Omental fat pad (tissue), 4 donors: ENCODE data around the gene MRTFB. TPM values are rescaled to one million over a fixed set of nuclear protein-coding genes. Genes with fewer than 3 reads are reported as not detected.

Experiments used
- ATAC-seq: fragments of 150-250 bp; one replicate; pipeline ENCODE4 v1.9.1; 2016; ENCODE audit warnings: mild to moderate bottlenecking, moderate library complexity; ENCODE audit not compliant: low FRiP score
- DNase-seq: peaks from one replicate; pipeline ENCODE4 v3.0.0-alpha.2; 2019; ENCODE audit warnings: low spot score
- total RNA-seq, 4 donors: library from RNA; depleted of rRNA; stranded (reverse); fragments of >200 nt; gene quantifications; one replicate each; pipeline ENCODE4 v1.1.0, GENCODE V29; 2016
- TF ChIP-seq, protein P1 (sequence below), 3 donors: fragments of 450-650 bp; IDR thresholded peaks; one replicate each; pipeline ENCODE4 v1.5.1; 2016 to 2017; ENCODE audit warnings: antibody characterized with exemption in 3 of 3, mild to moderate bottlenecking in 3 of 3, moderate library complexity in 2 of 3

The MRTFB gene
- total RNA-seq, 4 donors from 2014 or later = 17.5 to 107 (median 55.8) TPM

DNA sequence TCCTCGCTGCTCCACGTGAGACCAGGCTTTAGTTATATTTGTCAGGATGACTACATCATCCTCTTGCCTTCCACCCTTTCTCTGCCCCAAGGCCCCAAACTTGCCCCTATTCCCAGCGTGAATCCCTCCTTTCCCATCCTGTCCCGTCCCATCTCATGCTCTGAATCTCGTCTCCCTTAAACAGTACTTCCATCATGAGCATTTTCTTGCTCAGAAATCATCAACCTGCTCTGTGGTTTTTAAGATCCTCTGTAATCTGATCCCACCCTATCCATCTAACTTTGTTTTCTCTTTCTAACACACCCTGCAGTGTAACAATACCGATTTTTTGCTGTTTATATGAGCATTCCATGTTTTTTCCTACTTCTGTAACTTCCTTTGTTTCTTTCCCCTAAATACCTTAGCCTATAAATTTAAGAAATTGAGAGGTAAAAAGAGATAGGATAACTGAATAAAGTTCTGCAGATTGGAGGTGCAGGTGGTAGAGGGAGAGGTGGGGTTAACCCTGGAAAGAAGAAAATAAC, 39.7 kb downstream of the MRTFB start:
- no peak for DNase-seq
- no peak for ATAC-seq
- TF ChIP-seq, protein P1, sequence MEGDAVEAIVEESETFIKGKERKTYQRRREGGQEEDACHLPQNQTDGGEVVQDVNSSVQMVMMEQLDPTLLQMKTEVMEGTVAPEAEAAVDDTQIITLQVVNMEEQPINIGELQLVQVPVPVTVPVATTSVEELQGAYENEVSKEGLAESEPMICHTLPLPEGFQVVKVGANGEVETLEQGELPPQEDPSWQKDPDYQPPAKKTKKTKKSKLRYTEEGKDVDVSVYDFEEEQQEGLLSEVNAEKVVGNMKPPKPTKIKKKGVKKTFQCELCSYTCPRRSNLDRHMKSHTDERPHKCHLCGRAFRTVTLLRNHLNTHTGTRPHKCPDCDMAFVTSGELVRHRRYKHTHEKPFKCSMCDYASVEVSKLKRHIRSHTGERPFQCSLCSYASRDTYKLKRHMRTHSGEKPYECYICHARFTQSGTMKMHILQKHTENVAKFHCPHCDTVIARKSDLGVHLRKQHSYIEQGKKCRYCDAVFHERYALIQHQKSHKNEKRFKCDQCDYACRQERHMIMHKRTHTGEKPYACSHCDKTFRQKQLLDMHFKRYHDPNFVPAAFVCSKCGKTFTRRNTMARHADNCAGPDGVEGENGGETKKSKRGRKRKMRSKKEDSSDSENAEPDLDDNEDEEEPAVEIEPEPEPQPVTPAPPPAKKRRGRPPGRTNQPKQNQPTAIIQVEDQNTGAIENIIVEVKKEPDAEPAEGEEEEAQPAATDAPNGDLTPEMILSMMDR (IDR thresholded peaks at IDR 0.05) = no peak

DNA sequence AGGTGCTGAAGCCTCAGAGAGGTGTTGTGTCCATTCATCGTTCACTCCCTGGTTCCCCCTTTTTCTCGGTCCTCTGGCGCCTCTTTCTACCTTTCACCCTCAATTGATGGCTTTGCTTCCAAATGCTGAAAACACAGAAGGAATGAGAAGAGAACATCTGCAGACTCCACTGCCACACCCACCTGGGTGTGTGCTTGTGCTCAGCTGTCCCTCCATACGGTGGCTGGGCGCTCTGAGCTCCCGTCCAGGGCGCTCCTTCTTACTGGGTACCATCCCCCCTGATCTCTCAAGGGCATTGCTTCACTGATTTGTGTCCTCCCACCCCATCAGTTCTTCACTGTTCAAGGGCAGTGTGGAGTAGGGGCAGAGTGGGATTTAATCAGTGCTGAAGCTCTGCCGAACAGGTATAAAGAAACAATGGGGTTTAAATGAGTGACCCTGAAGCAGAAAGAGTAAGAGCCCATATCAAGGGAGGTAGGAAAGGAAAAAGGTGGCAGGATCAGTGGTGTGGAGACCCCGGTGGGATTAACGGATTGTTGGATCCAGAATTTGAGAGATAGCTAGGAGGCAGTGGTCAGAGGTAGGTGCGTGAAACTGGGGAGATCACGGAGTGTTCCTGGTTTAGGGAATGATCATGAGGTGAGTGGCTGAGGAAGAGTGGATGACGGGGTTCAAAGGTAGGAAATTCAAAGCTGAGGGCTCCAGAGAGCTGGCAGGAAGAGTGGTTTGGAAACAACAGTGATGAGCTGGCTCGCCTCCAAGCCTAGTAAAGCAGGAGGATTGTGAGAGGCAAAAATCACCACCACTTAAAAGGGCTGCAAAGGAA, 40.8 kb downstream of the MRTFB start:
- DNase-seq (no peak), ATAC-seq (no peak)
- TF ChIP-seq, protein P1 (IDR thresholded peaks at IDR 0.05) = no peak

DNA sequence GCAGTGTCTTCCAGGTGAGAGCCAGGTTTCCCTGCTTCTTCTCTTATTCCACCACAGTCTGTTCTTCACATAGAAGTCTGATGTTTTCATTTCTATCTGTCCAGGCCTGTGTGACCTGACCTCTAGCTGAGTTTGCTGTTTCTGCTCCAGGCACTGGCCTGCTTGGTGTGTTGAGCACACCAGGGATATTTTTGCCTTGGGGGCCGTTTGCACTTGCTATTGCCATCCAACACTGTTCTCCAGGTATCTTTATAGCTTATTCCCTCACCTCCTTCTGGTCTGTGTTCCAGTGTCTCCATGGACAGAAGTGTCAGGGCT, 41.4 kb downstream of the MRTFB start:
- TF ChIP-seq, protein P1 (IDR thresholded peaks at IDR 0.05) = no peak
- DNase-seq = no peak
- no peak for ATAC-seq

DNA sequence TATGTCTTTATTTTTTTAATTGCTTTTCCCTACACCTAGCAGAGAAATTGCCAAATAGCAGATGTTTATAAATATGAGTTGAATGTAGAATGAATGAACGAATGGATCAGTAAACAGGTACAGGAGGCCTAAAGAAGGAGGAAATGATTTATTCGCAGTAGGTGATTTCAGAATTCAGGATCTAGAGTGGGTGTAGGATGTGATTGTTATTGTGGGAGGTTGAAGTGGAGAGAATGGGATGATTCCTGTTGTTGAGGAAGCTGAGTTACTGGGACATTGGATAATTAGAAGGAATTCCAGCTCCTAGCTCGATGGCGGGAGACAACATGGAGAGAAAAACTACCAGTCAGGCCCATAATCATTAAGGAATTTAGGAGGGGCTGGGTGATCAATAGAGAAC, 42.2 kb downstream of the MRTFB start:
- TF ChIP-seq, protein P1 (IDR thresholded peaks at IDR 0.05) = no peak
- DNase-seq (no peak), ATAC-seq (no peak)

DNA sequence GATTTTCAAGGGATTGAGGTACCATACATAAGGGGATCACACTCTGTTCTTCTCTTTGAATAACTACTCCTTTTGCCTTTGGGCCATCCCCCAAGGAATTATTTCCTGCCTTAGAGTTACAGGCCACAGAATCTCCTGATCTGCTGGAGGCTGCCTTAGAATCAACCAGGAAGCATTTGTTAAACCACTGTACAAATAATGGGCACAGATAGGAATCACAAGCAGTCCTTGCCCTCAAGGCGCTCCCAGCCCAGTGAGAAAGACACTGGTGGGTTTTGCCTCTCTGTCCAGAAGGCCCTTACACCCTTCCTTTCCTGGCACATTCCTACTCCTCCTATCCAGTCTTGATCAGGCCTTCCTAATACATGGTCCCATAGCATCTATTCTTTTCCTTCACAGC, 45.9 kb downstream of the MRTFB start:
- DNase-seq = no peak
- ATAC-seq = no peak
- TF ChIP-seq, protein P1 (IDR thresholded peaks at IDR 0.05) = no peak

DNA sequence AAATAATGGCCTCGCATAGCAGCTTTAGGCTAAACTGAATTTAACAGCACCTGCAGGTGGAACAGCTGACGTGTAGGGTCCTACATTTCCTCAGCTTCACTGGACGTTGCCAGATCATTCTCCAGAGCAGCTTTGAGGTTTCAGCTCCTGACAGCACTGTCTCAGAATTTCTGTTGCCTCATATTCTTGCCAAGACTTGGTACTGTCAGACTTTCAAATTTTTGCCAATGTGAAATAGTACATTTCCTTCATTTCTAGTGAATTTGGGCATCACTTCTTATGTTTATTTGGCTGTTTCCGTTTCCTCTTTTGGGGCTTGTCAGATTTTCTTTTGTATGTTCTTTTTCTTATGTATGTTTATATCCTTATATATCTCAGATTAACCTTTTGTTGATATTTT, 48.7 kb downstream of the MRTFB start:
- ATAC-seq (no peak), DNase-seq (no peak)

More for the DNA sequence above, 48.7 kb downstream of the MRTFB start:
- TF ChIP-seq, protein P1 (IDR thresholded peaks at IDR 0.05) = no peak
